Measurements from ENCODE around the gene C11orf71.

The C11orf71 gene

DNA sequence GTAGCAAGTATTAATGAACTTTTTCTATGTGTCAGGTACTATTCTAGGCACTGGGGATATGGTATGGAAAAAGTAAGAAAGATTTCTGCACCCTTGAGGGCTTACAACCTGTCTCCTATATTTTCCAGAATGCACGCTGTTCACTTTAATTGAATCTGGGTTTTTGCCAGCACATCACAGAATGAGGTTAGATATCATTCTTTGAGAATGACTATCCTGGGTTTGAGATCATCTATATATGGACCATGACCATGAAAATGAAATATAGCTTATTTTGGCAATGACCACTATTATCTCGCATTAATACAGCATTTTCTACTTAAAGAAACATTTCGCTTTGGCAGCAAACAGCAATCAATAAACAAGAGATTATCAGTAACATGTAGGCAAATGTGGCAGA is 46.9 kb downstream of the C11orf71 start:
- DNase-seq: no peak

GRCh38 chr11:114350022-114350421 is 50.3 kb downstream of the C11orf71 start:
- DNase-seq: no peak
